Middle frontal gyrus (tissue), 1 donor: Measurements from ENCODE around the gene TARBP1.
"Not testable (repeated sequence)": the region's sequence is repeated elsewhere in the genome, so short reads cannot be mapped to it uniquely, and the experiment has no call there.

Experiments used
- DNase-seq: peaks from one replicate; pipeline ENCODE4 v3.0.0-alpha.2; 2015; ENCODE audit warnings: low spot score; ENCODE audit errors: extremely low spot score

The TARBP1 gene

DNA sequence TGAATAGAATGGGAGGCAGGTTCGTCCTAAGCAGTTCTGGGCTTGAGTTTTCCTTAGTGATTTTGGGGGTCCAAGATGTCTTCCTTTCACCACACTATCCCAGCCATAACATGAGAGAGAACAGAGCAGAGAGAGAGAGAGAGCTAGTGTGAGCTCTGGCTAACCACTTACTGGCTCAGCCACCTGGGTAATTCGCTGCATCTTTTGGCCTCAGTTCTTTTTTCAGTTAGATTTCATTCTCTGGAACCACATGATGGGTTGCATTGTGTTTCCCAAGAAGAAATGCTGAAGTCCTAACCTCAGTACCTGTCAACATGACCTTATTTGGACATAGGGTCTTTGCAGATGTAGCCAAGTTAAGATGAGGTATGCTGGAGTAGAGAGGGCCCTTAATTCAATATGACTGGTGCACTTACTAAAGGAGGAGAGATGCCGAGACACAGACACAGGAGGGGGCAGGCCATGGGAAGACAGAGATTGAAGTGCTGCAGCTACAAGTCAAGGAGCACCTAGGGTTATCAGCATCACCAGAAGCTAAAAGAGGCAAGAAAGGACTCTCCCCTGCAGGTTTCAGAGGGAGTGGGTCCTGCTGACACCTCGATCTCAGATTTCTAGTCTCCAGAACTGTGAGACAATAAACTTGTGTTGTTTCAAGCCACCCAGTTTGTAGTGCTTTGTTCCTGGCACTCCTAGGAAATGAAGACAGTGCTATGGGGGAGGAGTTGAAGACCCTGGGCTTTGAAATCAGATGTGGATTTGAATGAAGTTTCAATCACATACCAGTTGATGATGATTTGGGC lies 26.2 kb upstream of the TARBP1 start:
- DNase-seq: no peak

DNA sequence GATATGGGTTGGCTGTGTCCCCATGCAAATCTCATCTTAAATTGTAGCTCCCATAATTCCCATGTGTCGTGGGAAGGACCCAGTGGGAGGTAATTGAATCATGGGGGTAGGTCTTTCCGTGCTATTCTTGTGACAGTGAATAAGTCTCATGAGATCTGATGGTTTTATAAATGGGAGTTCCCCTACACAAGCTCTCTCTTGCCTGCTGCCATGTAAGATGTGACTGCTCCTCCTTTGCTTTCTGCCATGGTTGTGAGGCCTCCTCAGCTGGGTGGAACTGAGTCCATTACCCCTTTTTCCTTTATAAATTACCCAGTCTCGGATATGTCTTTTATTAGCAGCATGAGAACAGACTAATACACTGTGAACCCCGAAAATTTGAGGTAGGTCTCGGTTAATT lies 25.3 kb upstream of the TARBP1 start:
- not testable (repeated sequence) for DNase-seq

DNA sequence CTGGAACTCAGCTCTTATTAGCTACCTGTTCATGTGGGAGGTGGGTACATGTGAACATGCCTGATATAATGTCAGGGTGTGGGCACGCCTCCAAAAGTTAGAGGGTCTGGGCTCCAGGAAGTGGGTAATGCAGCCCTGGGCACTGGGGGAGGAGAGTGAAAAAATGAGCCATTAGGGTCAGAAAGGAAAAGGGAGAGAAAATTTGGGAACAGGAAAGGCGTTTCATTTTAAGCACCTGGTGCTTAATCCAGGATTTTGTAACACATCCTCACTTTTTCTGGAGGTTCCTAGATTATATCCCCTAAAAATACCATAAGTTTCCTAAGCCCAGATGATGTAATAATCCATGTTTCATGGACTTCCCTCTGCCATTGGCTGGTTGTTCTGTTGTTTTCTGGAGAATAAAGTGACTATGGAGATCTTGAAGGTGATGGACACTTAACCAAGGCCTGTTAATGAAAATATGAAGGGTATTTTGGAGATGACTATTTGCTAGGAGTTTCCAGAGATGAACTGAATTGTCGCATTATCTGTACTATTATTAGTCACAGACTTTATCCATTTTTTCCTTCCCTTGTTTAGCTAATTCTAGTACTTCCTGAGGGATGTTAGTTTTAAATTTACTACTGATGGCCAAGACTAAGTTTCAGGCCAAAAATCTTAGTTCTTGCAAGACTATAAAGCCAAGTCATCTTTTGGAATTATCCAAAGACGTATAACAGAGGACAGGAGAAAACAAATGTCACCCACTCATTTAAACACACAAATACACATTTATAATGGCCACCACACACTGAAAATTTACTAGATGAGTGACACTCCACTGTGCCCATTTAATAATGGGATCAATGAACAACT lies 24.4 kb upstream of the TARBP1 start:
- DNase-seq: no peak

DNA sequence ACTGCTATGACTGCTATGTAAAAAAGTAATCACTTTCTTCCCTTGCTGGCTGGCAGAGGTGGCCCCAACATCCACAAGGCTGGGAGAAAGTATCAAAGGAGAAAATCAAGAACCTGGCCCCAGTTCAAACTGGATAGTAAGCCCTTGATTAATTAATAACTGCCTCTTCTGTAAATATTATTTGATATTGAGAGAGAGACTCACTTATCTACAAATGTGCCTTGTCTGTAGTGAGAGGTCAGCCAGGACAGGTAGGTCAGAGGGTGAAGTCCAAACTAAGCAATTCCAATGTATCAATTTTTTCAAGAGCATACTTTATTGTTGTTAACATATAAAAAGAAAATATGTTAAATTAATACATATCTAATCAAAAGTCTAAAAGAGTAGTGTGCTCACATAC lies 23.8 kb upstream of the TARBP1 start:
- no peak for DNase-seq

DNA sequence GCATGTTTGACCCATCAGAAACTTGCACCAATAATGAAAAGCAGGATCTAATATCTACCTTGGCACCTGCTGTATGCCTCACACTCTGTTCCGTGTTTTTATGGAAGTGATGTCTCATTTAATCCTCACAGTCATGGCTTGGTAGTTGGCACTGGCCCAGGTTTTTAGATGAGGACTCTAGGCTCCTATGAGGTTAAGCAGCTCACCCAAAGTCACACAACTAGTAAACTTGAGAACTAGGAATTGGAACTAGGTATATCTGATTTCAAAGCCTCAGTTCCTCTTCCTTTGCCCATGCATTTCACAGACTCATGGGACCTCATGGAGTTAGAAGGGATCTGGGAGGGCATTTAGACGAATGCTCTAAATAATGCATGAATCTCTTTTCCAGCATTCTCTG lies 21.3 kb upstream of the TARBP1 start:
- no peak for DNase-seq

DNA sequence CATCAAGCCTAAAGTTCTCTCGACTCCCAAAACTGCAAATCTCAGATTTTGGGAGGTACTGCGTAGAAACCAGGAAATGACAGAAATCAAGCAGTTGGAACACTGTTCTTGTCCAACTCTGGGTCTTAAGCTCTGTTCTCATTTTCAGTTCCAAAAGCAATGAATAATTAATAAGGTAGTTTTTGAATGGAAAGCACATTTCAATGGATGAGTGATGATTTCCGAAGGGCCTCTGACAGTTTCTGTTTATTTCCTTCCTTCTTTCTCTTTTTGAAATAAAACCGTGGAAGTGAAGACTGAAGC lies 20.9 kb upstream of the TARBP1 start:
- no peak for DNase-seq

DNA sequence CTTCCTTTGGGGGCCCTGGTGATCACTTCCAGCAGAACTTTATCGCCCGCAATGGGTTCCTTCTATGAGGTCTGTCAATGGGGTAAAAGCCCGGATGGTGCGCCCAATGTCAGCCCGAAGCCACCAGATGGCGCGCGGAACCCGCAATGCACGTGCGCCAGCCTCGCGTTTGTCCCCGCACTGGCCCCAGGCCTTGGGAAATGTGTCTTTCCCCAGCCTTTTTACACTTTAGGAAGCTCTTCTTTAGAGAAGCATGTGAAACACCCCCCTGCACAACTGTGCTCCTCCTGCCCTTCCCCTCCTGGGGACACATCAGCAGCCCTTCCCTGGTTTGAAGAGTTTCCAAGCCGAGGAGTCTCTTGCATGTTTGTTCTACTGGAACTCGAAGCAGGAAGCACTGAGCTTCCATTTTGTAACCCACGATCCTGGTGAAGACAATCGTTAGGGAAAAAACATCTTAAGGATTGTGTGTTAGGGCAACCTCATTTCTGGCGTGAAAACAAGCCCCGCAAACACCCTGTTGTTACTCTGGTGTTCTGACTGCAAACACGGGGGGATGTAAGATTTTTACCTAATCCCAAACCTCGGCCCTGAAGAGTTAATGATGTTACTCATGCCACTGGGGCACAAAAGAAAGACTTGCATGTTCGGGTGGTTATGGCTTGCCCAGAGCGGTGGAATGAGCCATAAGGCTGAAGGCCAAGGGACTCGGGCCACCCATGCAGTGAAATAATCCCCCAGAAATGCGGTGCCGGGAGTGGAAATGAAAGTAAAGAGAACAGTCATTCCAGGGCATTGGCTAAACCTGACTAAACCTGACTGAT lies 20.4 kb upstream of the TARBP1 start:
- peak; percentile 89 for DNase-seq

DNA sequence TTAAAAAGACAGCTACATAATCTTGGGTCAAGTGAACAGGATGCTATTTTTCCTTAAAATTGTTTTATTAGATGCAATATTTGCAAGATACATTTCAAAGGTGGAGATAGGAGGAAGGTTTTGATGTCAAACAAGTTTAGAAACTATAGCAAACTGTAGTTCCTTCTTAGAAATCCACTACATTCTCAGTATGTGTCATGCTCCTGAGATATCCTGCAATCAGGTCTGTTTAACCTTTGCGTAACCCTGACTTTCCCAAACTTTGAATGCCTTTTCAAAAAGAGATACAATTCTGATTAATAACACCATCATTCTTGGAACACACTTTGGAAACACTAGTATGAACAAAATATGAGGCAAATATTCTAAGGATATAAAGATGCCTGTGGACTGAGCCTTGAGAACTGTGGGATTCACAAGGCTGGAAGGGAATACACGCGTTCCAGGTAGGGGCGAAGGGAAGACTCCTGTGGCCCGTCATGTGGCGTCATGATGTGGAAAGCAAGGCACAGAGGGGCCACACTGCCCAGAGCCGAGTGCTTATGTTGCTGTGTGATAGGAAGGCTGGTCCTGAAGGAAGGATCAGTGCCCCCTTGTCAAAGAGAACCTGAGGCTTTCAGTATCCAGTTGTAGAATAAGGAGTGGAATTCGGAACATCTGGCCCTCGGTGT lies 19.6 kb upstream of the TARBP1 start:
- no peak for DNase-seq

DNA sequence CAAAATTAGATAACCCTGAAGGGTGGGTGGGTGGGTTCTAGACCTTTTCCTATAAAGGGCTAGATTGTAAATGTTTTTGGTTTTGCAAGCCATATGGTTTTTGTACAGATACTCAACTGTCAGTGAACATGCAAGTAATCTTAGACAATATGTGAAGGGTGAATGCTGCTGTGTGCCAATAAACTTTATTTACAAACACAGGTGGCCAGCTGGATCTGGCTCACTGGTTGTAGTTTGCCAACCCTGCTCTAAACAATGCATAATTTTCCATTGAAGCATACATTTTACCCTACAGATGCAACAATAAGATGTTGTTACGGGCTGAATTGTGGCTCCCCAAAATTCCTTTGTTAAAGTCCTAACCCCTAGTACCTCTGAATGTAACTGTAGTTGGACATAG lies 18.6 kb upstream of the TARBP1 start:
- no peak for DNase-seq

DNA sequence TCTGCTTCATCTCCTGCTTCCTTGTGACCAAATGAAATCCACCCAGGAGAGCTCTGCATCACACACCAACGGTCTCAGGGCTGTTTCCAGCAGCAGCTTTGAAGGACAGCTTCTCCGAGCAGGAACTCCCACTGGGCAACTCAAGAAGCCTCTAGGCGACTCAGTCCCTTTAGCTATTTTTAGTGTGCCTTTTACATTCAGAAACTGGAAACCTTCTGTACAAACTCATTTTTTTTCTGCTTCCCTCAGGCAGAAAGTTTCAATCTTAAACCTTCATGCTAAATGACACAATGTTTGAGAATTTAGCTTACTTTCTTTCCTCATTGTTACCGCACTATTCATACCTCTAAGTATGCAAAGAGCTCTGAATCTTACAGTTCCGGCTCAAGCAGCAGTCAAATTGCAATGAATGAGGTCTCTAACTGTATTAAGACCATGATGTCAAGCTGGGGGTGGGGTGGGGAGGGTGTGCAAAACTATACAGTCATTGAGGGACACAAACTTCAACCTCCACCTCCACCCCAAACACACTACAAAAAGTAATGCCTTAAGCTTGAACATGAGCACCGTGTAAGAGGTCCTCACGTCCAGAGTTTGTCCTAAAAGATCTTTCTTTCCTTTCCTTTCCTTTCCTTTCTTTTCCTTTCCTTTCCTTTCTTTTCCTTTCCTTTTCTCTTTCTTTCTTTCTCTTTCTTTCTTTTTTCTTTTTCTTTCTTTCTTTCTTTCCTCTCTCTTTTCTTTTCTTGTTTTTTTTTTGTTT lies 16.4 kb upstream of the TARBP1 start:
- DNase-seq: no peak

DNA sequence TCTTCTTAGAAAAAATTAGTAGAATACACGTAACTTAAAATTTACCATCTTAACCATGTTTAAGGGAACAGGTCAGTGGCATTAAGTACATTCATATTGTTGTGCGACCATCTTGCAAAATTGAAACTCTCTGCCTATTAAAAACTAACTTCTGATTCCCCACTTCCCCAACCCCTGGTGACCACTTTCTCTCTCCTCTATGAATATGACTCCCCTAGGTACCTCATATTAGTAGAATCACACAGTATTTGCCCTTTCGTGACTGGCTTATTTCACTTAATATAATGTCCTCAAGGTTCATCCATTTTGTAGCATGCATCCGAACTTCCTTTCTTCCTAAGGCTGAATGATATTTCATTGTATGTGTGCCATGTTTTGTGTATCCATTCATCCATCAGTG lies 15.1 kb upstream of the TARBP1 start:
- DNase-seq: no peak

DNA sequence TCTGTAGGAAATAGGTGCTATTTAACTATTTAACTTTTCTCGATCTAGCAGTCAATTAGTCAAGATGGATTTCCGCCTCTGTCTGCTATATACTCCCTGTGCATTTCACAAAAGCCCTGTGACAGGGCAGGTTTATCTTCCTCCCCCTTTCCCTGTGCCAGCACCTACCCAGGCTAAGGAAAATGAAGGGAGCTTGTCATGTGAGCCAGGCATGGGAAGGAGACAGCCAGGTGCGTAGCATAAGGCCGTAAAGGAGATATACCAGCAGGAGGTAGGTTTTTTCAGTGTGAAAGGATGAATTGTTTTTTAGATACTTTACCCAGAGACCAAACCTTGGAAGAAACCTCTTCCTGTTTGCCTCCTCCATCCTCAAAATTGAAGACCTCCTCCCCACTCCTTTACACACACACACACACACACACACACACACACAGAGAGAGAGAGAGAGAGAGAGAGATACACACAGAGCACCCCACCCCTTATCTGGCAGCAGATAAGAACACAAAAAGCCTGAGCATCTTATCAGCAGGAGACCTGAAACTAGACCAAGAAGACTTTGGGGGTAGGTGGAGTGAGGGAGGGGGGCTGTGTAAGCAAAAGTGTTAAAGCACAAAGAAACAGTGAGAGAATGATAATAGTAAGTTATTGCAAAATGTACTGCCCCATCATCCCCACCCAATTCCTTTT lies 12.0 kb upstream of the TARBP1 start:
- no peak for DNase-seq

DNA sequence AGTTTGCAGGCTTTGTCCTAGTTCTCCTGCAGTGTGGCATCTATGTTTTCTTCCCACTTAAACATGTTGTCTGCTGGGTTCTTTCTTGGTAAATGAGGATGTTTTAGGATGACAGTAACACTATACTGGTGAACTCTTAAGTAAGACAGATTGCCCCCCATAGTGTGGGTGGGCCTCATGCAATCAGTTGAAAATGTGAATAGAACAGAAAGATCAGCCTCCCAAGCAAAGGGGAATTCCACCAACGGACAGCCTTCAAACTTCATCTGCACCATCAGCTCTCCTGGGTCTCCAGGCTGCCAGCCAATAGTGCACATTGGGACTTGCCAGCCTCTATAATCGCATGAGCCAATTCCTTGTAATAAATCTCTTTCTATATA lies 10.7 kb upstream of the TARBP1 start:
- DNase-seq: no peak

DNA sequence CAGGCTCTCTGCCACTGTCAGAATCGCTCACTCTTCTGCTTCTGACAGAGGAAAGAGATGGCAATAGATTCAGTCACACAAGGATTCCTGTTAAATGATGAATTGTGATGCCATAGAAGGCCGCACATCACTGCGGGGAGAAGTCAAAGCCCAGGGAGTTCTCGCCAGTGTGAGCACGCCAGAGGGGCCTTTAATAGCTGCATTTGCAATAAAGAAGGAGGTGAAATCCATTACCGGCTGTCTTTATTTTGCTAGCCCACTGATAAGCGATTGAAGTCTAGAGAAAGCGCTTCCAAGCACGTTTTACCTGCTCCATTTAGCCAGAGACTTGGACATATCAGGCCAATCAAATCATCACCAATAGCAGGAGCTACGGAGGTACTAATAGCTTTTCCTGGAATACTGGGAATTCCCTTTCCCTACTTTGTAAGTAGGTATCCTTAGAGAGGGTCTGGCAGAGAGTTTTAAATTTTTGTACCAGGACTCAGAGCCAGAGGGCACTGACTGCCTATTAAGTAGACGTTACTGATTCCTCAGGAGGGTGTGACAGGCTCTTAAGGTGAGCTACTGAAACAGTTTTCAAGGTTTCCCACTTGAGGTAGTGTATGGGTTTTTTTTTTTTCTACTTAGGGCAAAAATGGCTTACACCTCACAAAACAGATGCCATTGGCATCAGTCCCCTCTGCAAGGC lies 10.2 kb upstream of the TARBP1 start:
- no peak for DNase-seq

DNA sequence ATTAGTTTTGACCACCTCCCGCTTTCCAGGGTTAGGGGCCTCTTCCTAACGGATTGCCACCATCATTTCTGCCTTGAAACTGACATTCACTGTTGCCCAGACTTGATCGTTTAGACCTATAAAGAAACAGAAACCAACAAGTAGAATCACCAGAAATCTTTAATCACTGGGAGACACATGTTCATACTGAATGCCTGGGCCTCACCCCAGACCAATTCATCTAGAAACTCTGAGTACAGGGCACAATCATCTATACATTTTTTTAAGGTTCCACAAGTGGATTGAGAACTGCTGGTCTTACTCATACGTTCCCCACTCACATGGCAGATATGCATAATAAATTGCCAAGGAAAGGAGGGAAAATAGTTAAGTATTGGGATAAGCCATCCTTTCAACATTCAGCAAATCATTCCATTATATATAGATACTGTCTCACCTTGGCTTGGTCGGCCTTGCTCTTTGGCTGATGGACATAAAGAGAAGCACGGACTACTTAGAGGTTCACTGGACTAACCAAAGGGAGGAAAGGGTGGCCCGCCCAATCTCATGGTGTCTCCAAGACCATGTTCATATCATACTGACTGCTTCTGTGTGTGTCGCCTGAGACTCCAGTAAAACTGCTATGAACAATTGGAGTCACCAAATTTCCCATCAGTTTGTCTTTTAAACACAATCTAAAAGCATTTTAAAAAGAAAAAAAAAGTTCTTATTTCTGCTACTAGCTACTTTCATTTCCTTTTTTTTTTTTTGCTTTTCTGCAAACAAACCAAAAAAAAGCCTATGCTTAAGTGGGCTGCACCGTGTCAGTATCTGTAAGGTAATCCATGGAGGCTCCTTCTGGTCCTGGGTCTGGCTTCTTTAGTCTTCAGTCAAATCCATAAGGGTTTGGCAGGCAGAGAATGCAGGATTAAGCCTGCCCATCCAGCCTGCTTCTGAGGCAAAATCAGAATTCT lies 9.4 kb upstream of the TARBP1 start:
- no peak for DNase-seq

DNA sequence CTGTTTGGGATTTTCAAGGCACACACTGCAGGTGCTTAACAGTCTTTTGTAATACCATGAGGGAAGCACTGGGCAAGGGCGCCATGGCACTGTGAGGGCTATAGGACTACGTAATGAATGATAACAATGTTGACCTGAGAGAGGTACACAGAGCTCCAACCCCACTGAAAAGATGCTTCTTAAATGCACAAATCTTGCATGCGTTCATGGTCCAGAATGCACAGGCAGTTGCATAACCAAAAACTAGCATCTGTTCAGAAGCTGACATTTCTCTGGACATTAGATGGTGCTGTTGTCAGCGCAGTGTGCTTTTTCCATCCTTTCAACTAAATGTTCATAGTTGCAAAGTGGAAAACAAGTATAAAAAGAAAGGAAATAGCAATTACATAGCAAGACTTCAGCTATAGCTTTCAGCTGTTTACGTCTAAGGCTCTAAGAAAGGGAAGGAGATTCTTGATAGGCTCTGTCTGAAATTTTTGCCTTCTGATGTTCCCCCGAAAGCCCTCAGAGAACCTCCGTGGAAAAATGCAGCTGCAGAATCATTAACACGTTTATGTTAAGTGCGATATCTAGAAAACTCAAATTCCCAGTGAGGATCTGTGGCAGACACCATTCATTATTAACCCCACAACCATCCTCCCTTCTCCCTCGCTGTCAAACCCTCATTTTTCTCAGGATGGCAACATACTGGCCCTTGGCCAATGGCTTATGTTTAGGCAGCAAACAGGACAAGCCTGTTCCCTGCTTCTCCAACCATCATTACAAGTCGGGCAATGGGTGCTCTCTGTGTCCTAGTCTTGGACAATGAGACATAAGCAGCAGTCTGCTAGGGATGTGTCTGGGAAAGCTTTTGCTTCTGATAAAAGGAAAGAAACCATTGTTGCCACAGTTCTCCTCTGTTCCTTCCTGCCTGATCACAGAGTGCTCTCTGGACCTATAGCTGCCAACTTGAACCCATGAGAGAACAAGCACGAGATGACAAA lies 8.2 kb upstream of the TARBP1 start:
- peak; percentile 77 for DNase-seq
